OCI-LY1 (cell line): ENCODE results near the gene PIK3CA.
"Not testable (repeated sequence)": the region's sequence is repeated elsewhere in the genome, so short reads cannot be mapped to it uniquely, and the experiment has no call there.

Experiments used
- H2AFZ ChIP-seq: fragments of 200-600 bp; sonication (generic), shearing (Covaris generic); 2 replicates; pipeline ENCODE4 v1.6.0; 2014; ENCODE audit warnings: antibody characterized with exemption, mild to moderate bottlenecking, low read length
- H3F3A ChIP-seq: fragments of 200-600 bp; sonication (generic), shearing (Covaris generic); 2 replicates; pipeline ENCODE4 v1.6.0; 2014; ENCODE audit warnings: mild to moderate bottlenecking, antibody characterized with exemption, low read length, moderate library complexity; ENCODE audit not compliant: insufficient read depth
- H3K27ac ChIP-seq: fragments of 200-600 bp; sonication (generic); 2 replicates; pipeline ENCODE4 v1.5.1; 2014; ENCODE audit warnings: low read length, mixed run types, mild to moderate bottlenecking, low read depth; ENCODE audit not compliant: poor library complexity, severe bottlenecking
- H3K27me3 ChIP-seq: fragments of 200-600 bp; sonication (generic); 2 replicates; pipeline ENCODE4 v1.6.0; 2014; ENCODE audit warnings: antibody characterized with exemption, mild to moderate bottlenecking, low read length, moderate library complexity; ENCODE audit not compliant: insufficient read depth
- H3K36me3 ChIP-seq: fragments of 200-600 bp; sonication (generic); 2 replicates; pipeline ENCODE4 v1.6.1; 2014; ENCODE audit warnings: mild to moderate bottlenecking, antibody characterized with exemption, low read length, moderate library complexity, mixed read lengths; ENCODE audit not compliant: insufficient read depth
- H3K4me1 ChIP-seq: fragments of 200-600 bp; sonication (generic); 2 replicates; pipeline ENCODE4 v1.5.1; 2014; ENCODE audit warnings: mild to moderate bottlenecking, low read length, moderate library complexity; ENCODE audit not compliant: insufficient read depth, severe bottlenecking
- H3K4me2 ChIP-seq: fragments of 200-600 bp; sonication (generic), shearing (Covaris generic); 2 replicates; pipeline ENCODE4 v1.6.1; 2014; ENCODE audit warnings: low read length
- H3K4me3 ChIP-seq: fragments of 200-600 bp; sonication (generic); 2 replicates; pipeline ENCODE4 v1.5.1; 2014; ENCODE audit warnings: low read length, low read depth, mild to moderate bottlenecking, mixed read lengths; ENCODE audit not compliant: poor library complexity, severe bottlenecking
- H3K79me2 ChIP-seq: fragments of 200-600 bp; shearing (Covaris generic); 2 replicates; pipeline ENCODE4 v1.6.1; 2016; ENCODE audit warnings: mixed run types, low read length, mixed read lengths; ENCODE audit not compliant: insufficient read depth
- H3K9ac ChIP-seq: fragments of 200-600 bp; sonication (generic), shearing (Covaris generic); 2 replicates; pipeline ENCODE4 v1.6.1; 2014; ENCODE audit warnings: mild to moderate bottlenecking, low read length, mixed read lengths
- H3K9me2 ChIP-seq: fragments of 200-600 bp; sonication (generic), shearing (Covaris generic); 2 replicates; pipeline ENCODE4 v1.6.1; 2014; ENCODE audit warnings: low read depth, mild to moderate bottlenecking, low read length, mixed read lengths
- H3K9me3 ChIP-seq: fragments of 200-600 bp; shearing (Covaris generic); 2 replicates; pipeline ENCODE4 v1.6.1; 2014; ENCODE audit warnings: low read length, mixed read lengths
- H4K20me1 ChIP-seq: fragments of 200-600 bp; sonication (generic), shearing (Covaris generic); 2 replicates; pipeline ENCODE4 v1.6.0; 2016; ENCODE audit warnings: mild to moderate bottlenecking, low read length; ENCODE audit not compliant: insufficient read depth
- CTCF ChIP-seq: fragments of 200-600 bp; sonication (generic), shearing (Covaris generic); IDR thresholded peaks from 2 replicates; pipeline ENCODE4 v1.5.1; 2017; ENCODE audit warnings: mild to moderate bottlenecking, antibody characterized with exemption, low read length, moderate library complexity, mixed read lengths
- EZH2 ChIP-seq: fragments of 200-600 bp; sonication (generic), shearing (Covaris generic); IDR thresholded peaks from 2 replicates; pipeline ENCODE4 v1.8.0; 2017; ENCODE audit warnings: borderline replicate concordance, mixed run types, mild to moderate bottlenecking, antibody characterized with exemption, low read length, moderate library complexity, mixed read lengths

Gene PIK3CA

GRCh38 chr3:179269152-179269707 lies 121.1 kb downstream of the PIK3CA start:
- TF ChIP-seq CTCF: no peak
- TF ChIP-seq EZH2: no peak
- Histone ChIP-seq H3K9ac (no peak overlapping the region), H3F3A (no peaks in the 10 kb centered on the region), H3K4me3 (no peak overlapping the region), H3K4me2 (no peak overlapping the region), H3K4me1 (peaks cover 26% of the 10 kb centered on the region), H3K36me3 (no peaks in the 10 kb centered on the region), H4K20me1 (no peaks in the 10 kb centered on the region), H3K79me2 (no peaks in the 10 kb centered on the region), H3K9me2 (no peaks in the 10 kb centered on the region), H3K27ac (no peak overlapping the region), H3K9me3 (no peaks in the 10 kb centered on the region), H2AFZ (no peak overlapping the region), H3K27me3 (no peaks in the 10 kb centered on the region)

- H2AFZ ChIP-seq: no peak overlapping the region
- H3K79me2 ChIP-seq: no peaks in the 10 kb centered on the region
- no peaks in the 10 kb centered on the region for H3F3A ChIP-seq
- no peaks in the 10 kb centered on the region for H3K9me2 ChIP-seq
- no peak overlapping the region for H3K27ac ChIP-seq
- peaks cover under 1% of the 10 kb centered on the region for H3K4me1 ChIP-seq
- no peak overlapping the region for H3K9ac ChIP-seq
- no peak overlapping the region for H3K4me3 ChIP-seq
- no peaks in the 10 kb centered on the region for H3K36me3 ChIP-seq
- TF ChIP-seq CTCF (peak; percentile 51), EZH2 (no peak)
- H3K27me3 ChIP-seq: no peaks in the 10 kb centered on the region
- H4K20me1 ChIP-seq: no peaks in the 10 kb centered on the region
- H3K4me2 ChIP-seq: no peak overlapping the region
- no peaks in the 10 kb centered on the region for H3K9me3 ChIP-seq
Observed at GRCh38 chr3:179272385-179272784, 124.2 kb downstream of the PIK3CA start.

GRCh38 chr3:179274434-179274833 lies 126.3 kb downstream of the PIK3CA start:
- H3K36me3 ChIP-seq, H3K9ac ChIP-seq, H3K9me2 ChIP-seq, H2AFZ ChIP-seq, H3F3A ChIP-seq, H4K20me1 ChIP-seq, H3K27ac ChIP-seq, H3K4me3 ChIP-seq, H3K4me1 ChIP-seq, H3K9me3 ChIP-seq, H3K27me3 ChIP-seq, H3K79me2 ChIP-seq, H3K4me2 ChIP-seq: not testable (repeated sequence)

- no peaks in the 10 kb centered on the region for H3K9me2 ChIP-seq
- no peak overlapping the region for H3K9ac ChIP-seq
- H3K4me1 ChIP-seq: no peaks in the 10 kb centered on the region
- no peaks in the 10 kb centered on the region for H4K20me1 ChIP-seq
- TF ChIP-seq EZH2 (no peak), CTCF (no peak)
- H3K4me2 ChIP-seq: no peak overlapping the region
- H3K27me3 ChIP-seq: no peaks in the 10 kb centered on the region
- no peaks in the 10 kb centered on the region for H3K79me2 ChIP-seq
- no peaks in the 10 kb centered on the region for H3K9me3 ChIP-seq
- H3K4me3 ChIP-seq: no peak overlapping the region
- H3K36me3 ChIP-seq: no peaks in the 10 kb centered on the region
- no peaks in the 10 kb centered on the region for H3F3A ChIP-seq
- no peak overlapping the region for H2AFZ ChIP-seq
- no peak overlapping the region for H3K27ac ChIP-seq
Observed at GRCh38 chr3:179276001-179276400, 127.8 kb downstream of the PIK3CA start.
